ENCODE results near the gene AFF2.

Gene AFF2

GRCh38 chrX:148540671-148541583, 40.5 kb downstream of the AFF2 start:
- no peak overlapping the region for H3K4me3 ChIP-seq (ENCODE audit: low read depth in 1 of 2, low read length in 1 of 2)
- H3K9me3 ChIP-seq, result no peaks in the 10 kb centered on the region
- TF ChIP-seq CTCF (IDR thresholded peaks at IDR 0.05), result no peak
- H3K36me3 ChIP-seq, result no peaks in the 10 kb centered on the region
- no peak overlapping the region for H3K27ac ChIP-seq
- H3K4me1 ChIP-seq (ENCODE audit: control insufficient read depth in 1 of 2, insufficient read depth in 1 of 2, low read depth in 1 of 2, low read length in 1 of 2), result peaks cover 7 to 9% of the 10 kb centered on the region in 2 experiments
- no peaks in the 10 kb centered on the region for H3K27me3 ChIP-seq

DNA sequence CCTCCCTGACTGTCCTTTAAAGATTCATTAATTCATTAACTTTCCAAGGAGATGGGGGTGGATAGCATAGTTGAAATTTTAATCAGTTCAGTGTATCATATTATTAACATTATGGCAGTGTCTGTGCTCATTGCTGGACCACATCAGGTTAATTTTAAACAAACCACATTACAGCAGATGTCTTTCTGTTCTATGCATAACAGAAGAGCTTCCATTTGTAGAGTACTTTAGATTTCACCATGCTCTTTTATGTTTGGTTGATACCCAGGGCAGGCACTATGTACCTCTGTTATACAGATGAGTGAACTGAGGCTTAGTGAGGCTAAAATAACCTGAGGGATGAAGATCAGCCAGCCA, 41.1 kb downstream of the AFF2 start:
- no peak overlapping the region for H3K4me3 ChIP-seq (ENCODE audit: low read depth in 1 of 2, low read length in 1 of 2)
- no peaks in the 10 kb centered on the region for H3K9me3 ChIP-seq
- H3K36me3 ChIP-seq, result no peaks in the 10 kb centered on the region
- H3K27me3 ChIP-seq, result no peaks in the 10 kb centered on the region
- H3K4me1 ChIP-seq (ENCODE audit: control insufficient read depth in 1 of 2, insufficient read depth in 1 of 2, low read depth in 1 of 2, low read length in 1 of 2), result peaks cover 7 to 9% of the 10 kb centered on the region in 2 experiments
- H3K27ac ChIP-seq, result no peak overlapping the region
- TF ChIP-seq CTCF (IDR thresholded peaks at IDR 0.05), result no peak

DNA sequence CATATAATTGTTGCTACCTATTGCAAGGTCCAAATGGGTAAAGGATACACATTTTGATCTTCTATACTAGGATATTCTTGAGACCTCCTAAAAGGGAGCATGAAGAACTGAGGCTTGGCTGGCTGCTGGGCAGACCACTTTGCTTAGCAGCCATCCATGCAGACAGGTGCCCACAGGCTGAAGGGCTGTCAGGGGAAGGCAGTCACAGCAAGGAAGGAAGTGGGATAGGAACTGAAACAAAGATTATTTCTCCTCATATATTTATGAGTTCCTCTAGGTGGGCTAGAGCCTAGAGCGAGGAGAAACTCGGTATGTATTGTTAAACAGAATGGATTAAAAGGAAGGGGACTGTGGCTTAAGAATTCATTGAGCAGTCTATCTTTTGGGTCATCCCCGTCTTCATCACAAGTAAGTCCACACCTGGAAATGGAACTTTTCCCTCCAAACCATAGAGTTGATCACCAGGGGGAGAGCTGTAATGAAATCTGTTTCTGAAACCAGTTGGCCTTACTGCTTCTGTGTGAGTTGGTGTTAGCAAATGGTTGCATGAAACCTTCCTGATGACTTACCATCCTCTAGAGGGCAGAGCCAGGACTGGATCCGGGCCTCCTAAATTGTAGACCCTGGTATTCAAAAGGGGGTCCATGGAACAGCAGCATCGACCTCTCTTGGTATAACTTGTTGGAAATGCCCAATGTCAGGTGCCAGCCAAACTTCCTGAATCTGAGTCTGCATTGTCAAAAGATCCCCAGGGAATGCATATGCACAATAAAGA, 42.3 kb downstream of the AFF2 start:
- no peak for TF ChIP-seq CTCF (IDR thresholded peaks at IDR 0.05)
- Histone ChIP-seq H3K27me3 (no peaks in the 10 kb centered on the region), H3K4me3 (ENCODE audit: low read depth in 1 of 2, low read length in 1 of 2) (no peak overlapping the region), H3K36me3 (no peaks in the 10 kb centered on the region), H3K9me3 (no peaks in the 10 kb centered on the region), H3K27ac (peak overlapping the region; percentile 10), H3K4me1 (ENCODE audit: control insufficient read depth in 1 of 2, insufficient read depth in 1 of 2, low read depth in 1 of 2, low read length in 1 of 2) (peaks cover 7 to 9% of the 10 kb centered on the region in 2 experiments)

GRCh38 chrX:148552775-148553174, 52.4 kb downstream of the AFF2 start:
- Histone ChIP-seq H3K27me3 (no peaks in the 10 kb centered on the region), H3K36me3 (no peaks in the 10 kb centered on the region), H3K9me3 (no peaks in the 10 kb centered on the region), H3K27ac (no peak overlapping the region), H3K4me1 (ENCODE audit: control insufficient read depth in 1 of 2, insufficient read depth in 1 of 2, low read depth in 1 of 2, low read length in 1 of 2) (no peaks in the 10 kb centered on the region), H3K4me3 (ENCODE audit: low read depth in 1 of 2, low read length in 1 of 2) (no peak overlapping the region)
- peak; percentile 14 for TF ChIP-seq CTCF (IDR thresholded peaks at IDR 0.05)

GRCh38 chrX:148555101-148555500, 54.7 kb downstream of the AFF2 start:
- no peak for TF ChIP-seq CTCF (IDR thresholded peaks at IDR 0.05)
- Histone ChIP-seq H3K27ac (no peak overlapping the region), H3K4me3 (ENCODE audit: low read depth in 1 of 2, low read length in 1 of 2) (no peak overlapping the region), H3K27me3 (no peaks in the 10 kb centered on the region), H3K9me3 (no peaks in the 10 kb centered on the region), H3K4me1 (ENCODE audit: control insufficient read depth in 1 of 2, insufficient read depth in 1 of 2, low read depth in 1 of 2, low read length in 1 of 2) (no peaks in the 10 kb centered on the region), H3K36me3 (no peaks in the 10 kb centered on the region)
